Ishikawa (cell line): ENCODE data around the gene RGMA.

ENCODE experiments used
- CEBPB ChIP-seq: IDR thresholded peaks from 2 replicates; pipeline ENCODE4 v1.6.1; 2012
- CREB1 ChIP-seq: IDR thresholded peaks from 2 replicates; pipeline ENCODE4 v1.6.1; 2012; ENCODE audit warnings: low read depth
- EGR1 ChIP-seq: IDR thresholded peaks from 2 replicates; pipeline ENCODE4 v1.6.1; 2012
- EP300 ChIP-seq: IDR thresholded peaks from 2 replicates; pipeline ENCODE4 v1.6.1; 2012; ENCODE audit warnings: borderline replicate concordance
- FOXM1 ChIP-seq: IDR thresholded peaks from 2 replicates; pipeline ENCODE4 v1.6.1; 2012; ENCODE audit warnings: low read depth, borderline replicate concordance
- MAX ChIP-seq: IDR thresholded peaks from 2 replicates; pipeline ENCODE4 v1.6.1; 2012
- NFIC ChIP-seq: IDR thresholded peaks from 2 replicates; pipeline ENCODE4 v1.6.1; 2012
- RAD21 ChIP-seq: IDR thresholded peaks from 2 replicates; pipeline ENCODE4 v1.6.1; 2012; ENCODE audit warnings: low read depth
- REST ChIP-seq: IDR thresholded peaks from 2 replicates; pipeline ENCODE4 v1.6.1; 2012; ENCODE audit warnings: low read depth, mild to moderate bottlenecking
- TAF1 ChIP-seq: IDR thresholded peaks from 2 replicates; pipeline ENCODE4 v1.6.1; 2012; ENCODE audit warnings: low read depth, mild to moderate bottlenecking
- TCF12 ChIP-seq: IDR thresholded peaks from 2 replicates; pipeline ENCODE4 v1.6.1; 2012; ENCODE audit warnings: low read depth
- TEAD4 ChIP-seq: IDR thresholded peaks from 2 replicates; pipeline ENCODE4 v1.6.1; 2012
- USF1 ChIP-seq: IDR thresholded peaks from 2 replicates; pipeline ENCODE4 v1.6.1; 2012
- YY1 ChIP-seq: IDR thresholded peaks from 2 replicates; pipeline ENCODE4 v1.6.1; 2012; ENCODE audit warnings: low read depth
- ZBTB7A ChIP-seq: IDR thresholded peaks from 2 replicates; pipeline ENCODE4 v1.6.1; 2012; ENCODE audit warnings: low read depth

Gene RGMA

GRCh38 chr15:93105485-93105884 is 16.5 kb upstream of the RGMA start:
- no peak for TF ChIP-seq TEAD4
- TF ChIP-seq MAX: no peak
- TF ChIP-seq TAF1: no peak
- no peak for TF ChIP-seq FOXM1
- no peak for TF ChIP-seq ZBTB7A
- TF ChIP-seq YY1: no peak
- TF ChIP-seq REST: no peak
- TF ChIP-seq EP300: no peak
- no peak for TF ChIP-seq NFIC
- TF ChIP-seq CREB1: no peak

GRCh38 chr15:93103823-93104222 is 14.8 kb upstream of the RGMA start:
- no peak for TF ChIP-seq CEBPB
- no peak for TF ChIP-seq TCF12
- TF ChIP-seq CREB1: no peak
- TF ChIP-seq FOXM1: no peak
- no peak for TF ChIP-seq NFIC
- TF ChIP-seq USF1: no peak
- TF ChIP-seq TEAD4: no peak
- no peak for TF ChIP-seq EP300
- no peak for TF ChIP-seq ZBTB7A
- TF ChIP-seq YY1: no peak
- no peak for TF ChIP-seq REST
- TF ChIP-seq TAF1: no peak
- TF ChIP-seq MAX: no peak
- no peak for TF ChIP-seq EGR1
- no peak for TF ChIP-seq RAD21

GRCh38 chr15:93102211-93102610 is 13.2 kb upstream of the RGMA start:
- TF ChIP-seq MAX: no peak
- TF ChIP-seq EP300: no peak
- TF ChIP-seq CREB1: no peak
- TF ChIP-seq ZBTB7A: no peak
- TF ChIP-seq TEAD4: no peak
- no peak for TF ChIP-seq USF1
- no peak for TF ChIP-seq TCF12
- TF ChIP-seq EGR1: no peak
- TF ChIP-seq NFIC: no peak
- TF ChIP-seq CEBPB: no peak
- TF ChIP-seq YY1: no peak
- no peak for TF ChIP-seq RAD21
- TF ChIP-seq REST: no peak
- no peak for TF ChIP-seq TAF1
- no peak for TF ChIP-seq FOXM1

GRCh38 chr15:93093765-93094164 is 4.8 kb upstream of the RGMA start:
- TF ChIP-seq TAF1: no peak
- no peak for TF ChIP-seq MAX
- TF ChIP-seq CREB1: no peak
- no peak for TF ChIP-seq YY1
- TF ChIP-seq REST: no peak
- no peak for TF ChIP-seq EGR1
- no peak for TF ChIP-seq NFIC
- TF ChIP-seq ZBTB7A: no peak
